ENCODE data around the gene DPAGT1. TPM values are rescaled to one million over a fixed set of nuclear protein-coding genes. Genes with fewer than 3 reads are reported as not detected.

Gene DPAGT1
- total and polyA plus RNA-seq, 8 donors, result 21.3 to 46.2 (median 29.0) TPM

- no peak for DNase-seq
- no peak overlapping the region for H3K27ac ChIP-seq
Measured at GRCh38 chr11:119108857-119109221, 7.2 kb upstream of the DPAGT1 start.

DNA sequence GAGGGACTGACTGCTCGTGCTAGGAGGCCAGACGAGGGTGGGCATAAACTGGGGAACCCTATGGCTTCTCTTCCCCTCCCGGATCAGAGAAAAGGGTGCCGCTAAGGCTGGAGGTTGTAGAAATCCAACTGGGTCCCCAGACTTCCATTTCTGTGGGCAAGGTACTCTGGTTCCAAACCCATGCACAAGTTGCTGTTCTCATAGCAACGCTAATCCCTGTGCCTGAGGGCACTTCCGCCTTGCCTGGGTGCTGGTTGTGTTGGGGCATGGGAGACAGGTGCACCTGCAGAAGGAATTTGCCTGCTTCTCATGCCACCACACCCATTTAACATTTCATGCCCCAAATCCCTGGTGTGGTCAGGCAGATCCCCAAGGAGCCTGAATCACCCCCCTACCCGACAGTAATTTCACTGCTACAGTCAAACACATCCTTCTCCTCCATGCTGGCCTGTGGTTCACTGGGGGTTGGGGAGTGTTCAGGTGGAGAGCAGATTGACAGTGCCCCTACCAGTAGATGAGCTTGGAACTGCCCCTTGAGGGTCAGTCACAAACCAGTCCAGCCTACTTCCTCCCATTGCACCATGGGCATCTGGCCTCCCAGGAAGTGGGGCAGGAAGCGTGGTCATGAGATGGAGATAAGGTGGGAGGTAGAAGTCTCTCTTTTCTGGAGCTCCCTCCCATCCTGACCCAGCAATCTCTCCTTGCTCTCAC lies 6.6 kb upstream of the DPAGT1 start:
- WGBS, 2 donors, result 19 to 20% methylated on average over 8 of the region's 8 CpGs
- H3K4me3 ChIP-seq, result peak overlapping the region; percentile 69 to 99 (median 88)
- no peak for FAIRE-seq
- peaks cover 3 to 21% (median 3%) of the 10 kb centered on the region in 3 donors for H3K4me1 ChIP-seq
- peak in 2 of 6 donors; percentile 42 to 66 for DNase-seq
- H3K9me3 ChIP-seq, result no peaks in the 10 kb centered on the region
- H3K27ac ChIP-seq, result peak overlapping the region; percentile 4 to 69 (median 56)
- intact Hi-C loops (cut with DNase I), result no loop called here
- ATAC-seq, result peak; percentile 49 to 65 (median 61)
- H3K36me3 ChIP-seq, result peaks cover 0 to 22% (median 3%) of the 10 kb centered on the region in 3 donors
- no peaks in the 10 kb centered on the region for H3K27me3 ChIP-seq
- TF ChIP-seq CTCF (IDR thresholded peaks at IDR 0.05), result no peak

More at GRCh38 chr11:119108857-119109221, 7.2 kb upstream of the DPAGT1 start:
- FAIRE-seq (no peak), ATAC-seq (no peak)
- Histone ChIP-seq H3K4me1 (peaks cover 0 to 16% (median 0%) of the 10 kb centered on the region in 3 donors), H3K36me3 (peaks cover 0 to 25% (median 3%) of the 10 kb centered on the region in 3 donors), H3K9me3 (no peaks in the 10 kb centered on the region), H3K27me3 (no peaks in the 10 kb centered on the region), H3K4me3 (peak overlapping the region in 2 of 4 donors; percentile 69 to 97)
- TF ChIP-seq CTCF (IDR thresholded peaks at IDR 0.05), result no peak
- intact Hi-C loops (cut with DNase I), result no loop called here
- 46 to 48% methylated on average over 2 of the region's 2 CpGs for WGBS, 2 donors

DNA sequence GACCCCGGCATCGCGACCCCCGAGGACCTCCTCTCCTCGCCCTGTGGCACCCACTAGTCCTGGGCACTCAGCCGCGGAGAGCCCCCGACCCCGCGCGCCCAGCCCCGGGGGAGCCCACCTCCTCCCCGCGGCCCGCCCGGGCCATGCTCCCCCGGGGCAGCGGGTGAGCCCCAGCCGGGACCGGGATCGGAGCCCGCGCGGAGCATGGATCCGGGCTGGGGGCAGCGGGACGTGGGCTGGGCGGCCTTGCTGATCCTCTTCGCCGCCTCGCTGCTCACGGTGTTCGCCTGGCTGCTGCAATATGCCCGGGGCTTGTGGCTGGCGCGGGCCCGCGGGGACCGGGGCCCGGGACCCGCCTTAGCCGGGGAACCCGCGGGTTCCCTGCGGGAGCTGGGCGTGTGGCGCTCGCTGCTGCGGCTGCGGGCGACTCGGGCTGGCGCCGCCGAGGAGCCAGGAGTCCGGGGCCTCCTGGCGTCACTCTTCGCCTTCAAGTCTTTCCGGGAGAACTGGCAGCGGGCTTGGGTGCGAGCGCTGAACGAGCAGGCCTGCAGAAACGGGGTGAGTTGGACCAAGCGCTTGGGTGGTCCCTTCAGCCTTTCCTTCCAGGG lies 6.0 kb upstream of the DPAGT1 start:
- DNase-seq, result peak in 2 of 6 donors; percentile 69 to 75
- intact Hi-C loops (cut with DNase I), result no loop called here
- no peak for FAIRE-seq
- H3K4me1 ChIP-seq, result peaks cover 3 to 27% (median 7%) of the 10 kb centered on the region in 3 donors
- peak; percentile 15 to 57 (median 36) for ATAC-seq
- no peaks in the 10 kb centered on the region for H3K27me3 ChIP-seq
- H3K4me3 ChIP-seq, result peak overlapping the region; percentile 69 to 99 (median 88)
- peak overlapping the region; percentile 4 to 69 (median 56) for H3K27ac ChIP-seq
- TF ChIP-seq CTCF (IDR thresholded peaks at IDR 0.05), result no peak
- H3K9me3 ChIP-seq, result no peaks in the 10 kb centered on the region
- H3K36me3 ChIP-seq, result peaks cover 0 to 17% (median 2%) of the 10 kb centered on the region in 3 donors
- WGBS, 2 donors, result 0% methylated on average over 43 to 65 of the region's 65 CpGs

- Histone ChIP-seq H3K4me3 (peak within 1 kb of the TSS; percentile 69 to 99 (median 88)), H3K4me1 (peaks cover 3 to 28% (median 7%) of the 10 kb centered on the region in 3 donors), H3K27me3 (no peaks in the 10 kb centered on the region), H3K27ac (peak within 1 kb of the TSS; percentile 4 to 69 (median 56)), H3K9me3 (no peaks in the 10 kb centered on the region), H3K36me3 (peaks cover 0 to 9% (median 0%) of the 10 kb centered on the region in 3 donors)
- intact Hi-C loops (cut with DNase I), result no loop called here
- DNase-seq (peak; percentile 84 to 94 (median 90)), FAIRE-seq (no peak), ATAC-seq (peak; percentile 87 to 91 (median 89))
- WGBS, 2 donors, result 1 to 3% methylated on average over 24 to 49 of the region's 49 CpGs
- no peak for TF ChIP-seq CTCF (IDR thresholded peaks at IDR 0.05)
Measured at GRCh38 chr11:119106564-119107537, 5.2 kb upstream of the DPAGT1 start, which contains the start of gene C2CD2L. Gene C2CD2L, plus strand, starts transcription at chr11:119107344. Its CDS starts 398 bp downstream, at chr11:119107742.

Data from pancreas (tissue), 10 donors.